ENCODE data around the gene MYL3.

MYL3 gene

DNA sequence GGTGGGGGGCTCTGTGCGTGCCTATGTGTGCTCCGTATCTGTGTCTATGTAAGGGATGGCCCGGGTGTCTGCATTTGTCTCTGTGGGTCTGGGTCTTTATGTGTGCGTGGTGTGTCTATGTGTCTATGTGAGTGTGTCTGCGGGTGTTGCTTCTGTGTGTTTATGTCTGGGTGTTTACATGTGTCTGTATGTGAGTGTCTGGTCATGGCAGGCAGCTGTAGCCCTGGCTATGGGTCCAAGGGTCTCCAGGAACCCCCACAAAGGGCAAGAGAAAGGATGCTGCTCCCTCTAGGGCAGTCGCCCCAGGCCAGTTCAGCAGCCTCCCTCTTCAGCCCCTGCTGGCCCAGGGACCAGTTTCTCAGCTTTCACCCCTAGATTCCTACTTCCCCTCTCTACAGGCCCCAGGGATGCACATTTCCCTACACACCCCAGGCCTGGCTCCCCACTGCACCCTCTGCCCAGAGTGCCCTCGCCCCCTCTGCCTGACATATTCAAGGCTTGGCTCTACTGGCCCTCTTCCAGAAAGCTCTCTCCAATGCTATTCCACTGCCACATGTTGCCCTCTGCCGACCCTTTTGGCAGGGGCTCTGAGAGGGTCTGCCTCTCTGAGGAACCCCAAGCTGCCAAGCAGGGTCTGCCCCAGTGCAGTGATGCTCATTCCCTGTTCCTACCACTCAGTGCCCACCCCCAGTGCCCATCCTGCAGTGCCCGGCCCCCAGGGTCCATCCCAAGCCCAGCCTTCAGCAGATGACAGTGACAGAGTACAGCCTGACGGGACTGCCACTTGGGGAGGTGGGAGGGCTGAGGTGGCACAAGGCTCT is 1.0 kb upstream of the MYL3 start:
- TF ChIP-seq, protein P1, sequence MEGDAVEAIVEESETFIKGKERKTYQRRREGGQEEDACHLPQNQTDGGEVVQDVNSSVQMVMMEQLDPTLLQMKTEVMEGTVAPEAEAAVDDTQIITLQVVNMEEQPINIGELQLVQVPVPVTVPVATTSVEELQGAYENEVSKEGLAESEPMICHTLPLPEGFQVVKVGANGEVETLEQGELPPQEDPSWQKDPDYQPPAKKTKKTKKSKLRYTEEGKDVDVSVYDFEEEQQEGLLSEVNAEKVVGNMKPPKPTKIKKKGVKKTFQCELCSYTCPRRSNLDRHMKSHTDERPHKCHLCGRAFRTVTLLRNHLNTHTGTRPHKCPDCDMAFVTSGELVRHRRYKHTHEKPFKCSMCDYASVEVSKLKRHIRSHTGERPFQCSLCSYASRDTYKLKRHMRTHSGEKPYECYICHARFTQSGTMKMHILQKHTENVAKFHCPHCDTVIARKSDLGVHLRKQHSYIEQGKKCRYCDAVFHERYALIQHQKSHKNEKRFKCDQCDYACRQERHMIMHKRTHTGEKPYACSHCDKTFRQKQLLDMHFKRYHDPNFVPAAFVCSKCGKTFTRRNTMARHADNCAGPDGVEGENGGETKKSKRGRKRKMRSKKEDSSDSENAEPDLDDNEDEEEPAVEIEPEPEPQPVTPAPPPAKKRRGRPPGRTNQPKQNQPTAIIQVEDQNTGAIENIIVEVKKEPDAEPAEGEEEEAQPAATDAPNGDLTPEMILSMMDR (IDR thresholded peaks at IDR 0.05; ENCODE audit: low read depth, low read length) = no peak
- H3K4me3 ChIP-seq (ENCODE audit: low read depth, low read length) = no peak overlapping the region

DNA sequence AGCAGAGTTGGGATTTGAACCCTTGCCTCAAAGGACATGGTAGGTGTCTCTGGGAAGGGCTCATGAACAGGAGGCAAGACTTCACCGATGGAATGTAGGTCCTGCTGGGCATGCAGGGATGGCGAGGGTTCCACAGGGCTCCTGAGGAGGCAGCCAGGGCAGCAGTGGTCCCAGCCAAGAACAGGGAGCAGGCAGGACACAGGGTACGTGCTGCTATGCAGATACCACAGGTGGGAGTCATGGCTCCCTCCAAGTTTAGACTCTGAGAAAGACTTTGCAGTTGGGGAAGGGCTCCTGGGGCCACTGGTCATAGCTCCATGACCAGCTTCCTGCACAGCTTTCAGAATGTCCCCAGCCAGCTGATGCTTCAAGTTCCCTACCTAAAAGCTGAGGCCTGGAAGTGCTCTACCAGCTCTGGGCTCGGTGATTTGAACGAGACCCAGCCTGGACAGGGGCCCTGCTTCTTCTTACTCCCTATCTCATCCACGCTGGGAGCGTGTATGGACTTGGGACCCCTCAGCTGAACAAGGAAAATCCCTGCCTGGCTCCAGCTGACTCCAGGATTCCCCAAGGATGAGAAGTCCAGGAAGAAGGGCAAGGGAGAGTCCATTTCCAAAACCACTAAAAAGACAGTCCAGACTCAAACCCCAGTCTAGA is 747 bp downstream of the MYL3 start:
- H3K4me3 ChIP-seq (ENCODE audit: low read depth, low read length) = no peak overlapping the region
- TF ChIP-seq, protein P1 (IDR thresholded peaks at IDR 0.05; ENCODE audit: low read depth, low read length) = no peak

DNA sequence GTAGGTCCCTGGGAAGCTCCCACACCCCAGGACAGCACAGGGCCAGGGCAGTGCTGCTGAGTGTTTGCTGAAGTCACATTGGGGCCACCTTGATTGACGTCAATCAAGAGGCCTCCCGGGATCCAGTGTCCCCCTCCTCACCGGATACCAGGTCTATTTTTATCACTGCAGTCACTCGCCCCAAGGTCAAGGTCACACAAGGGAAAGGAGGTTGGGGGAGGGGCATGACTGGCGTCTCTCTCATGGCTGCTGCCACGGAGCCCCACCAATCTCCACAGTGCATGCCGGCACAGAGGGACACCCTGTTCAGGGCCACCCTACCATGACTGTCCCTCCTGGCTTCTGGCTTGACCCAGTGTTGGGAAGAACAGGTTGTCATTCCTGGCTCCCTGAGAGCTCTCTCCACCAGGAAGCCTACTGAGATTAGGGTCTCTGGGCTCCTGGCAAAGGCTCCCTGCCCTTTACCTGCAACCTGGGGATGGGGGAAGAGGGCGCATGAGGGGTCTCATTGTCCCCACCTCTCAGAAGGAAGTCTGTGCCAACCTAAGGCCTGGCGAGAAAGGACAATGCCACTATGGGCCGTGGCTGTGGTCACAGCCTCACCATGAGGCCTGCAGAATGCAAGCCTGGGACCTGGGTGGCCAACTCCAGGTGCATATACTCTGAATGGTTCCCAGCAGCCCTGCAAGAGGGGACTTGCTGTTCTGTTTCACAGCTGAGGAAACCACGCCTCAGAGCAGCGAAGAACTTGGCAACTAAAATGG is 1.5 kb downstream of the MYL3 start:
- TF ChIP-seq, protein P1 (IDR thresholded peaks at IDR 0.05; ENCODE audit: low read depth, low read length) = no peak

DNA sequence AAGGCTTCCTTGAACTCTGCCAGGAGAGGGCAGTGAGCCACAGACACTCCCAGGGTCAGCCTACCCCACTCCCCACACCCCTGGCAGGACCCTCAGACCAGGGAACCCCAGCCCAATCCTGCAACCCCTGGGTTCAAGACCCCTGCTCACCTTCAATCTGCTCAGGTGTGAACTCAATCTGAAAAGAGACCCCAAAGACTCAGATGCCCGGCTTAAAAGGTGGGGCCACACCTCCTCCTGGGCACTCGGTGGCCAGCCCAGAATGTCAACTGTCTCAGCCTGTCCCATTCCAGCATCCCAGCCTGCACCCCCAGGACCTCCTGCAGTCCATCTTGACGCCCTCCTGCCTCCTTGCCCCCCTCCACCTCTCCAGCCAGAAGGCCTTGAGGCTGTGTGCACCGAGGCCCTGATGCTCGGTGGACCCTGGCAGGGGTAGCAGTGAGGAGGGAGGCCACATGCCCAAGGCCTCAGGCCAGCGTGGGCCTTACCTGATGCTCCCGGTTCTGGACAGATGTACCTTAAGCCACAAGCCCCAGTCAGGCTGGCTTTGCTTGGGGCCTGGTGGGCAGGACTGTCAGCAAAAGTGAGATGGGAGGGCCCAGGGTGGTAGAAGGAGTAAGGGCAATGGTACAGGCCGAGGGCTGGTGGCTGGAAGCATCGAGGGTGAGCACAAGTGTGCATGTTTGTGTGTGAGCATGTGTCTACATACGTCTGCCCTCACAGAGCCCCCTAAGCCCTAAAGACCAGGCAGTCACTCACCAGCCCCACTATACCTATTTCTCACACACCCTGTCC is 2.2 kb downstream of the MYL3 start:
- no peak overlapping the region for H3K4me3 ChIP-seq (ENCODE audit: low read depth, low read length)
- TF ChIP-seq, protein P1 (IDR thresholded peaks at IDR 0.05; ENCODE audit: low read depth, low read length) = no peak

More for the DNA sequence above, 1.5 kb downstream of the MYL3 start:
- no peak overlapping the region for H3K4me3 ChIP-seq (ENCODE audit: low read depth, low read length)

DNA sequence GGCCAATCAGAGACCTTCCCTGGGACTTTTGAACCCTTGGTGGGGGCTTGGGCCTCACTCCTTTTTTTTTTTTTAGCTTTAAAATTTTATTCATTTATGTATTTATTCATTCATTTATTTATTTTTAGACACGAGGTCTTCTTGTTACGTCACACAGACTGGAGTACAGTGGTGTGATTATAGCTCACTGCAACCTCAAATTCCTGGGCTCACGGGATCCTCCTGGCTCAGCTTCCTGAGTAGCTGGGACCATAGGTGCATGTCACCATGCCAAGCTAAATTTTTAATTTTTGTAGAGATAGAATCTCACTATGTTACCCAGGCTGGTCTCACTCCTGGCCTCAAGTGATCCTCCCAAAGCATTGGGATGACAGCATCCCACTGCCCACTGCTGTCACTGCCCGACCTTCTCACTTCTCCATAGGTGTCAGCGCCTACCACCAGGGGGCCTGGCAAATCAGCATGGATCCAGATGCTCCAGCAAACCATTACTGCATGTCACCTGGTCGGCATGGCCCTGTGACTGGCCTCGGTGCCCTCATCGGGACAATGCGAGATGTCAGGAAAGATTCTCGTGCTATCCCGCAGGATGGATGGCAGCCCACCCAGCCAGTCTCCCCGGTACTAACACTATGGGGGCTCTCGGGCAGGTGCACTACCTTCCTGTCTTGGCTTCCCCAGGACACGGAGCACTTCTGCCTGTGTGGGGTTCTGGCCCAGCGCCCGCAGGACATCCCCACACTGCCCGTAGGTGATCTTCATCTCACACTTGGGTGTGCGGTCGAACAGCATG is 3.0 kb downstream of the MYL3 start:
- no peak overlapping the region for H3K4me3 ChIP-seq (ENCODE audit: low read depth, low read length)
- TF ChIP-seq, protein P1 (IDR thresholded peaks at IDR 0.05; ENCODE audit: low read depth, low read length) = peak; percentile 55

DNA sequence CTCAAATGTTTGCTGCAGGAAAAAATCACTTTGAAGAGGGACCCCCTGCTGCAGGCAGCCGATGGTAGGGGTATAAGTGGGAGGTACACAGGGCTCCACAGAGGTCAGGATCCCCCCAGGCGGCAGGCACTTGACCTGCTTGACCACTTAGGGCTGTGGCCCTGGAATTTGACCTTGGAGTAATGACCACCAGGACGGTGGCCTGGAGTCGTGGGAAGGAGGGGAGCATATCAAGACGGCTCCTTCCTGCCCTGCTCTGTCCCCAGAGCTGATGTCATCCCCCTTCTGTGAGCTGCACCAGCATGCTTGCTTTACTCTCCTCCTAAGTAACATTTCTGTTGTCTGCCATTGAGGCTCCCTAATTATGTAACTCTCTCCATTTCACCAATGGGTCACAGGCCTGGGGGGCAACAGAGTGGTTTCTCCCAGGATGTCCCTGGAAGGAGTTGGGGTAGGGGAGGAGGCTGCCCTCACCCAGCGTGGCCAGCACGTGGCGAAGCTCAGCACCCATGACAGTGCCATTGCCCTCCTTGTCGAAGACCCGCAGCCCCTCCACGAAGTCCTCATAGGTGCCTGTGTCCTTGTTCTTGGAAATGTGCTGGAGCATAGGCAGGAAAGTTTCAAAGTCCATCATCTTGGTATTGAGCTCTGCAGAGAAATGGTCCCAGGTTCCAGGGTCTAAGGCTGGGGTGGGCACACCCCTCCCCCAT is 4.1 kb downstream of the MYL3 start:
- TF ChIP-seq, protein P1 (IDR thresholded peaks at IDR 0.05; ENCODE audit: low read depth, low read length) = no peak
- no peak overlapping the region for H3K4me3 ChIP-seq (ENCODE audit: low read depth, low read length)
